B cell (primary cell): ENCODE results near the gene SEMA4D. TPM values are rescaled to one million over a fixed set of nuclear protein-coding genes. Genes with fewer than 3 reads are reported as not detected.

Source experiments
- ATAC-seq: fragments of 200-7000 bp; cut with Tn5 transposase; one replicate; pipeline ENCODE4 v1.10.0; 2021; ENCODE audit warnings: low read depth, mild to moderate bottlenecking, moderate number of reproducible peaks, moderate library complexity
- CTCF ChIA-PET: fragments of 350-600 bp; sonication (Branson Sonifier 250); formaldehyde crosslinking; loops from one replicate; lab custom pipeline; 2021; ENCODE audit warnings: antibody characterized with exemption, inconsistent platforms; lab: Charles Lee
- POLR2A ChIA-PET: fragments of 350-600 bp; sonication (Branson Sonifier 250); formaldehyde crosslinking; loops from one replicate; lab custom pipeline; 2021; ENCODE audit warnings: antibody characterized with exemption; lab: Charles Lee
- DNase-seq: peaks from one replicate; pipeline ENCODE4 v3.0.0; 2013
- H2AFZ ChIP-seq: 2 replicates; pipeline ENCODE4 v1.6.1; 2012; ENCODE audit warnings: mild to moderate bottlenecking, low read depth, low read length; ENCODE audit not compliant: insufficient read depth, poor library complexity, severe bottlenecking
- H3K27ac ChIP-seq, 2 donors: 1 replicate in 1 of 2; 2 replicates in 1 of 2; pipeline ENCODE4 v1.5.1; 2012 to 2013; ENCODE audit warnings: low read length in 2 of 2, mild to moderate bottlenecking in 2 of 2, moderate library complexity in 1 of 2
- H3K27me3 ChIP-seq, 4 experiments: fragments of 200-600 bp in 1 of 4; sonication (generic) in 1 of 4; replicated peaks in 1 of 4; 1 replicate in 2 of 4; 2 replicates in 2 of 4; pipeline versions ENCODE4 v1.6.1 to v1.7.0; 2013 to 2016; ENCODE audit warnings: low read length in 3 of 4, mild to moderate bottlenecking in 2 of 4, mixed read lengths in 1 of 4, moderate library complexity in 1 of 4; ENCODE audit not compliant: insufficient read depth in 4 of 4, control insufficient read depth in 3 of 4; ENCODE audit errors: control extremely low read depth in 1 of 4
- H3K36me3 ChIP-seq, 2 experiments: replicated peaks in 1 of 2; 1 replicate in 1 of 2; 2 replicates in 1 of 2; pipeline versions ENCODE4 v1.6.1 to v1.7.1; 2013; ENCODE audit warnings: low read length in 1 of 2; ENCODE audit not compliant: insufficient read depth in 2 of 2, control insufficient read depth in 1 of 2; ENCODE audit errors: control extremely low read depth in 1 of 2, extremely low read depth in 1 of 2
- H3K4me1 ChIP-seq, 2 donors: fragments of 200-600 bp in 1 of 2; sonication (generic) in 1 of 2; 1 replicate in 1 of 2; 2 replicates in 1 of 2; pipeline versions ENCODE4 v1.5.1 to v1.6.1; 2013 to 2017; ENCODE audit warnings: low read length in 2 of 2; ENCODE audit not compliant: control insufficient read depth in 2 of 2, insufficient read depth in 2 of 2
- H3K4me2 ChIP-seq: replicated peaks from 2 replicates; pipeline ENCODE3; 2012; ENCODE audit warnings: mild to moderate bottlenecking, low read depth, low read length; ENCODE audit not compliant: poor library complexity, severe bottlenecking
- H3K4me3 ChIP-seq, 5 experiments: fragments of 200-600 bp in 1 of 5; sonication (generic) in 1 of 5; 1 replicate in 3 of 5; 2 replicates in 2 of 5; pipeline versions ENCODE4 v1.5.1 to v1.7.0; 2011 to 2016; ENCODE audit warnings: low read length in 4 of 5, mild to moderate bottlenecking in 4 of 5, low read depth in 2 of 5, control low read depth in 1 of 5, moderate library complexity in 1 of 5; ENCODE audit not compliant: insufficient read depth in 1 of 5; ENCODE audit errors: control extremely low read depth in 1 of 5, extremely low read depth in 1 of 5
- H3K79me2 ChIP-seq: fragments of 200-600 bp; sonication (generic); one replicate; pipeline ENCODE4 v1.6.0; 2016; ENCODE audit warnings: low read length; ENCODE audit not compliant: control insufficient read depth, insufficient read depth
- H3K9ac ChIP-seq: fragments of 200-600 bp; sonication (generic); 2 replicates; pipeline ENCODE4 v1.6.1; 2017; ENCODE audit warnings: mild to moderate bottlenecking, low read length, moderate library complexity
- H3K9me3 ChIP-seq, 3 donors: one replicate each; pipeline versions ENCODE4 v1.6.1 to v1.7.1; 2013; ENCODE audit warnings: low read length in 2 of 3; ENCODE audit not compliant: control insufficient read depth in 2 of 3, insufficient read depth in 1 of 3; ENCODE audit errors: control extremely low read depth in 1 of 3
- H4K20me1 ChIP-seq: 2 replicates; pipeline ENCODE4 v1.6.0; 2012; ENCODE audit warnings: mild to moderate bottlenecking, low read length; ENCODE audit not compliant: insufficient read depth, control insufficient read depth, poor library complexity, severe bottlenecking
- H3K27ac Mint-ChIP-seq: one replicate; pipeline ENCODE4 v1.8.0; 2021; ENCODE audit warnings: mixed read lengths
- H3K27me3 Mint-ChIP-seq: one replicate; pipeline ENCODE4 v1.8.0; 2021; ENCODE audit warnings: mixed read lengths
- H3K4me1 Mint-ChIP-seq: one replicate; pipeline ENCODE4 v1.8.0; 2021; ENCODE audit warnings: mixed read lengths
- H3K4me3 Mint-ChIP-seq: one replicate; pipeline ENCODE4 v1.8.0; 2021; ENCODE audit warnings: mixed read lengths
- H3K9me3 Mint-ChIP-seq: one replicate; pipeline ENCODE4 v1.8.0; 2022; ENCODE audit warnings: mixed read lengths; ENCODE audit not compliant: insufficient read depth
- EZH2 ChIP-seq: IDR thresholded peaks from 2 replicates; pipeline ENCODE4 v1.6.1; 2012; ENCODE audit warnings: borderline replicate concordance, low read depth, mild to moderate bottlenecking, moderate library complexity, low read length; ENCODE audit not compliant: insufficient read depth, poor library complexity, severe bottlenecking
- WGBS: methylation state at CpG from one replicate; pipeline ENCODE4 v1.1.5; 2013; ENCODE audit warnings: missing lambda C conversion rate; ENCODE audit not compliant: insufficient coverage; 5-methylcytosine and 5-hydroxymethylcytosine counted together
- intact Hi-C: fragments of 100-400 bp; cut with micrococcal nuclease; formaldehyde crosslinking; loops from one replicate; pipeline ENCODE4 v1.10.0; 2022
- polyA plus RNA-seq: library from polyadenylated mRNA; depleted of rRNA; stranded (reverse); fragments of >200 nt; gene quantifications from 2 replicates; pipeline ENCODE4 v1.2.3, GENCODE V29; 2012
- total RNA-seq, 2 donors: library from RNA; stranded (reverse); fragments of 120-200 nt in 1 of 2; gene quantifications; 1 replicate in 1 of 2; 2 replicates in 1 of 2; pipeline versions ENCODE4 v1.2.3 to v1.2.4, GENCODE V29; 2013 to 2022
- TF ChIP-seq, protein P1 (sequence below): fragments of 200-600 bp; IDR thresholded peaks from one replicate; pipeline ENCODE4 v1.8.0; 2022; ENCODE audit warnings: antibody characterized with exemption, mild to moderate bottlenecking

Gene SEMA4D
- total and polyA plus RNA-seq, 2 donors (not counting 1 experiment from before 2014, with no cell fraction given) = 53.6 to 231 TPM

DNA sequence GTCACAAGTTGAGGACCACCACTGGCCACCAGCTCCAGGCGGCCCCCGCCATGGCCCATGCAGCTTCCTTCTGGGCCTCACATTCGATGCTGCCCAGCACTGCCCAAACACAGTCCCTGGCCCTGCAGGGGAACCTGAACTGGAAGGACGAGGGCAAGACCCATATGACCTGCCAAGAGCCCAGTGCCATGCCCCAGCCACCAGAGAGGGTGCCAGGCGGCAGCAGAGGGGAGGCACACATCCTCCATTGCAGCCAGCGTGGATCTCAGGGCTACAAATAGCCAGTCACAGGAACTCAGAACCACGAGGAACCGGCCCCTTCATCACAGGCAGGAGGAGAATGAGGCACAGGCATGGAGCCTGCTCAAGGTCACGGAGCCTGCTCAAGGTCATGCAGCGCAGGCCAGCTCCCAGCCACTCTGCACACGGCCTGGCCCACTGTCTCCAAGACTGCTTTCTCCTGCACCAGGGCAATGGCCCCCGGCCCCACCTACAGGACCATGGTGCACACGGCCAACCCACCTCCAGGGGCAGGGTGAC, 69.6 kb downstream of the SEMA4D start:
- Histone ChIP-seq H3K27me3 (no peaks in the 10 kb centered on the region), H3K9ac (no peak overlapping the region), H3K79me2 (peaks cover 100% of the 10 kb centered on the region), H4K20me1 (peaks cover 95% of the 10 kb centered on the region), H3K4me3 (no peak overlapping the region), H3K9me3 (no peaks in the 10 kb centered on the region), H3K27ac (no peak overlapping the region), H3K36me3 (peaks cover 0 to 17% of the 10 kb centered on the region in 2 experiments), H3K4me1 (peaks cover 71 to 93% of the 10 kb centered on the region in 2 donors), H3K4me2 (no peak overlapping the region), H2AFZ (no peak overlapping the region)
- DNase-seq = no peak
- ChIA-PET POLR2A (no interaction called here), CTCF (interaction anchor here (0.6 to 5.5 kb wide), 14 partner anchors 9 to 121 kb away, joined by 3 to 155 read pairs (median 8); no protein-coding TSS in a partner anchor)
- no peak for TF ChIP-seq EZH2
- TF ChIP-seq, protein P1, sequence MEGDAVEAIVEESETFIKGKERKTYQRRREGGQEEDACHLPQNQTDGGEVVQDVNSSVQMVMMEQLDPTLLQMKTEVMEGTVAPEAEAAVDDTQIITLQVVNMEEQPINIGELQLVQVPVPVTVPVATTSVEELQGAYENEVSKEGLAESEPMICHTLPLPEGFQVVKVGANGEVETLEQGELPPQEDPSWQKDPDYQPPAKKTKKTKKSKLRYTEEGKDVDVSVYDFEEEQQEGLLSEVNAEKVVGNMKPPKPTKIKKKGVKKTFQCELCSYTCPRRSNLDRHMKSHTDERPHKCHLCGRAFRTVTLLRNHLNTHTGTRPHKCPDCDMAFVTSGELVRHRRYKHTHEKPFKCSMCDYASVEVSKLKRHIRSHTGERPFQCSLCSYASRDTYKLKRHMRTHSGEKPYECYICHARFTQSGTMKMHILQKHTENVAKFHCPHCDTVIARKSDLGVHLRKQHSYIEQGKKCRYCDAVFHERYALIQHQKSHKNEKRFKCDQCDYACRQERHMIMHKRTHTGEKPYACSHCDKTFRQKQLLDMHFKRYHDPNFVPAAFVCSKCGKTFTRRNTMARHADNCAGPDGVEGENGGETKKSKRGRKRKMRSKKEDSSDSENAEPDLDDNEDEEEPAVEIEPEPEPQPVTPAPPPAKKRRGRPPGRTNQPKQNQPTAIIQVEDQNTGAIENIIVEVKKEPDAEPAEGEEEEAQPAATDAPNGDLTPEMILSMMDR = no peak
- H3K9me3 Mint-ChIP-seq = no peaks in the 10 kb centered on the region
- H3K4me1 Mint-ChIP-seq = peaks cover 86% of the 10 kb centered on the region
- H3K27ac Mint-ChIP-seq = no peak overlapping the region
- no peaks in the 10 kb centered on the region for H3K27me3 Mint-ChIP-seq
- intact Hi-C loops = no loop called here
- ATAC-seq = no peak
- H3K4me3 Mint-ChIP-seq = no peak overlapping the region
- WGBS = 87% methylated on average over 13 of the region's 13 CpGs

DNA sequence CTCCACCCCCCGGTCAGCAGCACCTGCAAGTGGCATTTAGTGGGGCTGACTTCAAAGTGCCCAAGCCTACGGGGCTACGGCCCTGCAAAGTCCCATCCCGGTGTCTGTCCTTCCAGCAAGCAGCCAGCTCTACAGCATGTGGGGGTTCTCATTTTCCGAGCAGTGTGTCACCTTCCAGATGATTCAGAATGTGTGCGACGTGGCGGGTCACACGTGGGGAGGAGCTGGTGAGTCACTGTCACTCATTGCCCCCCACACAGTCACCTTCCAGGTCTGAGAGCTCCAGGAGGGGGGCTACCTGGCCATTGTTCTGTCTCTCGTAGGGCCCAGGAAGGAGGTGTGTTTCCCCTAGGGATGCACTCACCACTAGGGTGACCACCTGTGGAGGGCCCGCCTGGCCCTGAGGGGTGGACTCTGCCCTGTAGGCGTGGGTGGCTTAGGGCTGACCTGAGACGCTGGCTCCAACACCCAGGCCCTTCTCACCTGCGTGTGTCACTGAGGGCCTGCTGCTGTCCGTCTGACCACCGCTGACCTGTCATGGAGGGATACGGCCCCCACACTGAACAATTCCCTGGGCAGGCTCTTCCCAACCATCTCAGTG, 70.2 kb downstream of the SEMA4D start:
- H3K4me2 ChIP-seq = no peak overlapping the region
- H3K9ac ChIP-seq = no peak overlapping the region
- H3K9me3 ChIP-seq = no peaks in the 10 kb centered on the region
- H3K4me1 ChIP-seq = peaks cover 65 to 88% of the 10 kb centered on the region in 2 donors
- intact Hi-C loops = loop anchor here (2.0 kb wide), 1 partner anchor 19 kb away; no protein-coding TSS in a partner anchor
- H3K79me2 ChIP-seq = peaks cover 95% of the 10 kb centered on the region
- POLR2A ChIA-PET = interaction anchor here (0.7 kb wide), 1 partner anchor 27 kb away, joined by 3 read pairs; no protein-coding TSS in a partner anchor
- no peaks in the 10 kb centered on the region for H3K27me3 ChIP-seq
- DNase-seq (no peak), ATAC-seq (no peak)
- Mint-ChIP-seq H3K4me3 (peak overlapping the region; percentile 16), H3K27ac (peak overlapping the region; percentile 67), H3K4me1 (peaks cover 84% of the 10 kb centered on the region), H3K9me3 (no peaks in the 10 kb centered on the region), H3K27me3 (no peaks in the 10 kb centered on the region)
- CTCF ChIA-PET = interaction anchor here (0.6 to 5.5 kb wide), 9 partner anchors 9 to 169 kb away, joined by 3 to 155 read pairs (median 9); no protein-coding TSS in a partner anchor
- H2AFZ ChIP-seq = no peak overlapping the region
- WGBS = 88% methylated on average over 12 of the region's 17 CpGs
- H3K36me3 ChIP-seq = peaks cover 0 to 15% of the 10 kb centered on the region in 2 experiments
- no peak for TF ChIP-seq EZH2
- TF ChIP-seq, protein P1 = no peak
- H4K20me1 ChIP-seq = peaks cover 89% of the 10 kb centered on the region
- peak overlapping the region in 1 of 2 donors; percentile 2 for H3K27ac ChIP-seq
- H3K4me3 ChIP-seq = no peak overlapping the region
